ENCODE measurements around the gene PLEKHH1. TPM values are rescaled to one million over a fixed set of nuclear protein-coding genes. Genes with fewer than 3 reads are reported as not detected.

The PLEKHH1 gene
- total RNA-seq, 1 experiment from 2014 or later: 0.97 TPM

DNA sequence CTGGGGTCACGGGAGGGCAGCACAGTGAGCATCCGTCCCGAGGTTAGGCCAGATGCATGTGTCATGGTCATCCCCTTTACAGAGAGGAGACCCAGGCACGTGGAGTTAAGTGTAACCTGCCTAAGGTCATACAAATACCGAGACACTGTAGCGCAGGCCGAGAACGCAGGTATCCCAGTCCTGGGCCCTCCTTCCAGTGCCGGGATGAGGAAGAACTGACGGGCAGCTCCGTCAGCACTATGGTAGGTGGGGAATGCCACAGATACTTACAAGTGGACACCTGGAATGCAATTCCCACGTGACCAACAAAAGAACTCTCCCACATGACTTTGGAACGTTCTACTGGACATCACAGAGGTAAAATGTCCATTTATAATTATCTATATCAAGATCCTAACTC lies 35.9 kb upstream of the PLEKHH1 start:
- no peaks in the 10 kb centered on the region for H3K27me3 ChIP-seq (replicated peaks)
- H3K4me3 ChIP-seq: no peak overlapping the region
- no peak for DNase-seq (ENCODE audit: low read depth in 1 of 2, low spot score in 2 of 2)
- H3K4me1 ChIP-seq (replicated peaks): no peaks in the 10 kb centered on the region
- H3K9me3 ChIP-seq (replicated peaks): no peaks in the 10 kb centered on the region
- no peak overlapping the region for H3K27ac ChIP-seq
- H3K36me3 ChIP-seq: no peaks in the 10 kb centered on the region

DNA sequence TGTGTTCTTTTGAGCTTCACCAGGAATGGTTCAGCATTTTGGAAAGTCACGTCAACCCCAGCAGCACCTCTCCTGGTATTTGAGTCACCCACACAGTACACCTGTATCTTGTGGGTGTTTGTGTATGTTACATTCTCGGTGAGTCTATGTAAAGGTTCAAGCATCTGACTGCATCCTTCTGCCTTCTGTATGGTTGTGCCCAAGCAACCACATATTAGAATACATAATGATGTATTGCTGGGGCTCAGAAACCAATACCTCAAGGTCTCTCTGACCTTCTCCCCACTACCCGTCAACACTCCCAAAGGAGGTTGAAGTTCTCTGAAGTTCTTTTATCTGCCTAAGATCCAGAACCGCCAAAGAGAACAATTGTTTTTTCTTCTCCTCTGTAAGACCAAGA lies 35.4 kb upstream of the PLEKHH1 start:
- no peaks in the 10 kb centered on the region for H3K27me3 ChIP-seq (replicated peaks)
- no peaks in the 10 kb centered on the region for H3K4me1 ChIP-seq (replicated peaks)
- H3K36me3 ChIP-seq: no peaks in the 10 kb centered on the region
- no peaks in the 10 kb centered on the region for H3K9me3 ChIP-seq (replicated peaks)
- no peak for DNase-seq (ENCODE audit: low read depth in 1 of 2, low spot score in 2 of 2)
- H3K27ac ChIP-seq: no peak overlapping the region
- no peak overlapping the region for H3K4me3 ChIP-seq

- Histone ChIP-seq H3K4me1 (replicated peaks) (no peaks in the 10 kb centered on the region), H3K9me3 (replicated peaks) (no peaks in the 10 kb centered on the region), H3K36me3 (no peaks in the 10 kb centered on the region), H3K4me3 (no peak overlapping the region), H3K27me3 (replicated peaks) (no peaks in the 10 kb centered on the region), H3K27ac (no peak overlapping the region)
- DNase-seq (ENCODE audit: low read depth in 1 of 2, low spot score in 2 of 2): no peak
These were observed 32.1 kb upstream of the PLEKHH1 start for GRCh38 chr14:67500981-67501380.

- H3K4me1 ChIP-seq (replicated peaks): no peaks in the 10 kb centered on the region
These were observed 31.4 kb upstream of the PLEKHH1 start for GRCh38 chr14:67501670-67502069.

DNA sequence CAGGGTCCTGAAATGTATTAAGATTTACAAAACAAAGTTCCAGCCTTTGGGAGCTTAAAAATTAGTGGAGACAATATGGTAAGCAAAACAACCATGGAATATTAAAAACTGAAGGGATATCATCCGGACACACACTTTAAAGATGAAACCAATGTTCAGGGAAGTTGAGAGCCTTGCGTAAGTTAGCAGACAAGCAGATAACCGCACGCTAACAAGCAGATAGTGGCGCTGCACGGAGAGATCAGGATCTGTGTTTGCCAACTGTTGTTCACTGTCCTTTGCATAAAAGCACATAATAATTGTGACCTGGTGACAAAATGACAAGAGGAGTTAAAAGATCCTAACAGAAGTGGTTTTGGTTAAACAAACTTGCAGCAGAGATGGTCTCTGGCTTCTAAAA lies 30.2 kb upstream of the PLEKHH1 start:
- Histone ChIP-seq H3K4me3 (no peak overlapping the region), H3K27me3 (replicated peaks) (no peaks in the 10 kb centered on the region), H3K27ac (no peak overlapping the region), H3K36me3 (no peaks in the 10 kb centered on the region), H3K9me3 (replicated peaks) (no peaks in the 10 kb centered on the region), H3K4me1 (replicated peaks) (no peaks in the 10 kb centered on the region)
- no peak for DNase-seq (ENCODE audit: low read depth in 1 of 2, low spot score in 2 of 2)

More at GRCh38 chr14:67501670-67502069, 31.4 kb upstream of the PLEKHH1 start:
- Histone ChIP-seq H3K27ac (no peak overlapping the region), H3K4me3 (no peak overlapping the region), H3K9me3 (replicated peaks) (no peaks in the 10 kb centered on the region), H3K27me3 (replicated peaks) (no peaks in the 10 kb centered on the region), H3K36me3 (no peaks in the 10 kb centered on the region)
- no peak for DNase-seq (ENCODE audit: low read depth in 1 of 2, low spot score in 2 of 2)

- Histone ChIP-seq H3K27ac (no peak overlapping the region), H3K27me3 (replicated peaks) (no peaks in the 10 kb centered on the region), H3K4me3 (no peak overlapping the region), H3K36me3 (no peaks in the 10 kb centered on the region), H3K9me3 (replicated peaks) (no peaks in the 10 kb centered on the region), H3K4me1 (replicated peaks) (no peaks in the 10 kb centered on the region)
- no peak for DNase-seq (ENCODE audit: low read depth in 1 of 2, low spot score in 2 of 2)
These were observed 29.8 kb upstream of the PLEKHH1 start for GRCh38 chr14:67503331-67503730.

- no peaks in the 10 kb centered on the region for H3K9me3 ChIP-seq (replicated peaks)
- no peak for DNase-seq (ENCODE audit: low read depth in 1 of 2, low spot score in 2 of 2)
- no peaks in the 10 kb centered on the region for H3K36me3 ChIP-seq
These were observed 27.8 kb upstream of the PLEKHH1 start for GRCh38 chr14:67505254-67505653.

GRCh38 chr14:67508956-67509355 lies 24.1 kb upstream of the PLEKHH1 start:
- H3K27me3 ChIP-seq (replicated peaks): no peaks in the 10 kb centered on the region
- no peak for DNase-seq (ENCODE audit: low read depth in 1 of 2, low spot score in 2 of 2)
- H3K9me3 ChIP-seq (replicated peaks): no peaks in the 10 kb centered on the region
- no peaks in the 10 kb centered on the region for H3K36me3 ChIP-seq
- H3K27ac ChIP-seq: no peak overlapping the region
- H3K4me3 ChIP-seq: no peak overlapping the region
- H3K4me1 ChIP-seq (replicated peaks): no peaks in the 10 kb centered on the region

More at GRCh38 chr14:67505254-67505653, 27.8 kb upstream of the PLEKHH1 start:
- no peak overlapping the region for H3K27ac ChIP-seq
- no peak overlapping the region for H3K4me3 ChIP-seq
- H3K4me1 ChIP-seq (replicated peaks): no peaks in the 10 kb centered on the region
- no peaks in the 10 kb centered on the region for H3K27me3 ChIP-seq (replicated peaks)

GRCh38 chr14:67510121-67510520 lies 23.0 kb upstream of the PLEKHH1 start:
- Histone ChIP-seq H3K36me3 (no peaks in the 10 kb centered on the region), H3K27me3 (replicated peaks) (no peaks in the 10 kb centered on the region), H3K9me3 (replicated peaks) (no peaks in the 10 kb centered on the region), H3K4me1 (replicated peaks) (no peaks in the 10 kb centered on the region), H3K4me3 (no peak overlapping the region), H3K27ac (no peak overlapping the region)
- DNase-seq (ENCODE audit: low read depth in 1 of 2, low spot score in 2 of 2): no peak

- Histone ChIP-seq H3K27ac (no peak overlapping the region), H3K36me3 (no peaks in the 10 kb centered on the region), H3K4me1 (replicated peaks) (peaks cover 3% of the 10 kb centered on the region; the same call in 1 of the 2 replicates), H3K4me3 (no peak overlapping the region), H3K27me3 (replicated peaks) (no peaks in the 10 kb centered on the region; the same call in 1 of the 2 replicates), H3K9me3 (replicated peaks) (no peaks in the 10 kb centered on the region)
- DNase-seq (ENCODE audit: low read depth in 1 of 2, low spot score in 2 of 2): no peak
These were observed 22.3 kb upstream of the PLEKHH1 start for GRCh38 chr14:67510836-67511235.

DNA sequence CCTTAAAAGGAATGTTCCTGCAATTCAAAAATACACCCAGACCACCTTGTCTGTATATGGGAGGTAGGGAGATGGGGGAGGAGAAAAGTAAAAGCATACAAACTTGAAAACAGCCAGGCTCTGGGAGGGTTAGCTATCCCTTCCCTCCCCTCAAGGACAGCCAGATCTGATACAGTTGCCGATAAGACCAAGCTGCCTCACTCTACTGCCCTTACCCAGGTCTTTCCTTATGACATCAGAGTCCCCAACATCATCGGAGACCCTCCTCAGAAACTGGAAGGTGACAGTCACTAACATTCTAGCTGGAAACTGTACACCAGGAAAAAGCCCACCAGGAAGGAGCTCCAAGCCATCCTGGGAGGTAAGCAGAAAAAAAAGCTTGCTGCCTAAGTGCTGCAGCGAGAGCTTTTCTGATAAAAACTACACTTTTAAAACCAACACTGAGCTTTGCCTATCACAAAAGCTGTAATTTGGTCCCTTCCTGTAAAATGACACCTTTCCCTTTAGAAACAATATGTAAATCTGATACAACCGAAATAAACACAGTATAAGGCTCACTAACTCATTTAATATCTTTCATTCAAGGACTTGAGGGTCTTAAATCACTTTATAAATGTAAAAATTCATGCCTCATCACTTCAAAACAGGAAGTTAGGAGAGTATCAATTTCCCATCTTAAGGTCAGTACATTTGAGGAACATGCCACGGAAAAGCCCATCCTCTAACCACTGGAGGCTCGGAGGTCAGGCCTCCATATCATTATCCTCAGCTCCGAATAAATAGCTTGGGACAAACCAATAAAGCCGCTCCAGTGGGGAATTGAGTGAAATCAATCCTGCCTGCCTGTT lies 20.4 kb upstream of the PLEKHH1 start:
- no peaks in the 10 kb centered on the region; the same call in none of the 2 replicates for H3K27me3 ChIP-seq (replicated peaks)
- no peak overlapping the region for H3K4me3 ChIP-seq
- no peak overlapping the region for H3K27ac ChIP-seq
- no peaks in the 10 kb centered on the region for H3K9me3 ChIP-seq (replicated peaks)
- DNase-seq (ENCODE audit: low read depth in 1 of 2, low spot score in 2 of 2): no peak
- no peaks in the 10 kb centered on the region for H3K36me3 ChIP-seq
- H3K4me1 ChIP-seq (replicated peaks): peaks cover 3% of the 10 kb centered on the region; the same call in 1 of the 2 replicates

GRCh38 chr14:67513631-67514108 lies 19.4 kb upstream of the PLEKHH1 start:
- DNase-seq (ENCODE audit: low read depth in 1 of 2, low spot score in 2 of 2): no peak
- Histone ChIP-seq H3K4me1 (replicated peaks) (peaks cover 3% of the 10 kb centered on the region; the same call in 1 of the 2 replicates), H3K27ac (no peak overlapping the region), H3K9me3 (replicated peaks) (no peaks in the 10 kb centered on the region), H3K36me3 (no peaks in the 10 kb centered on the region), H3K4me3 (no peak overlapping the region), H3K27me3 (replicated peaks) (peaks cover 3% of the 10 kb centered on the region)

GRCh38 chr14:67514203-67514607 lies 18.9 kb upstream of the PLEKHH1 start:
- Histone ChIP-seq H3K27me3 (replicated peaks) (peaks cover 3% of the 10 kb centered on the region), H3K4me3 (peak overlapping the region; percentile 82), H3K27ac (no peak overlapping the region), H3K4me1 (replicated peaks) (peaks cover 3% of the 10 kb centered on the region; the same call in 1 of the 2 replicates), H3K36me3 (no peaks in the 10 kb centered on the region), H3K9me3 (replicated peaks) (no peaks in the 10 kb centered on the region)
- DNase-seq (ENCODE audit: low read depth in 1 of 2, low spot score in 2 of 2): no peak

- H3K9me3 ChIP-seq (replicated peaks): no peaks in the 10 kb centered on the region
- peaks cover 3% of the 10 kb centered on the region for H3K27me3 ChIP-seq (replicated peaks)
- H3K4me1 ChIP-seq (replicated peaks): peaks cover 3% of the 10 kb centered on the region; the same call in 1 of the 2 replicates
- peak overlapping the region; percentile 82 for H3K4me3 ChIP-seq
- no peak overlapping the region for H3K27ac ChIP-seq
- peak in 1 of 2 experiments; percentile 7 for DNase-seq (ENCODE audit: low read depth in 1 of 2, low spot score in 2 of 2)
- H3K36me3 ChIP-seq: no peaks in the 10 kb centered on the region
These were observed 18.3 kb upstream of the PLEKHH1 start for GRCh38 chr14:67514650-67515385.

All from SJSA1 (cell line).